SK-N-MC (cell line): Measurements from ENCODE around the gene FNDC3A.

ENCODE experiments used
- DNase-seq: peaks from one replicate; pipeline ENCODE4 v3.0.0-alpha.2; 2011; ENCODE audit warnings: low read depth, low spot score
- H3K27ac ChIP-seq: fragments of 200-600 bp; sonication (generic); 2 replicates; pipeline ENCODE4 v1.5.1; 2016; ENCODE audit warnings: mixed run types
- H3K36me3 ChIP-seq: fragments of 200-600 bp; sonication (generic); 2 replicates; pipeline ENCODE4 v1.6.1; 2017; ENCODE audit warnings: antibody characterized with exemption, low read length, mixed read lengths; ENCODE audit not compliant: insufficient read depth
- H3K4me3 ChIP-seq: fragments of 200-600 bp; sonication (generic); 2 replicates; pipeline ENCODE4 v1.5.1; 2016
- H3K9ac ChIP-seq: fragments of 200-600 bp; sonication (generic); 2 replicates; pipeline ENCODE4 v1.8.0; 2017; ENCODE audit warnings: mixed run types, mixed read lengths; ENCODE audit not compliant: insufficient read length
- H3K9me3 ChIP-seq: fragments of 200-600 bp; sonication (generic); 2 replicates; pipeline ENCODE4 v1.6.1; 2017; ENCODE audit warnings: low read depth, mild to moderate bottlenecking, antibody characterized with exemption, low read length, moderate library complexity, mixed read lengths
- EZH2 ChIP-seq: fragments of 200-600 bp; sonication (generic); IDR thresholded peaks from one replicate; pipeline ENCODE4 v1.6.1; 2017; ENCODE audit warnings: antibody characterized with exemption
- FOXP2 ChIP-seq: optimal IDR thresholded peaks from 2 replicates; pipeline ENCODE3; 2011; ENCODE audit warnings: mild to moderate bottlenecking, moderate library complexity; ENCODE audit not compliant: insufficient read depth; ENCODE audit errors: extremely low read length, control extremely low read depth
- POLR2AphosphoS5 ChIP-seq: IDR thresholded peaks from 2 replicates; pipeline ENCODE4 v1.6.1; 2012; ENCODE audit warnings: mild to moderate bottlenecking, low read depth, low read length, borderline replicate concordance

The FNDC3A gene

GRCh38 chr13:48973845-48974431, 1.8 kb upstream of the FNDC3A start:
- no peak overlapping the region for H3K9ac ChIP-seq
- H3K36me3 ChIP-seq = no peaks in the 10 kb centered on the region
- no peak for DNase-seq
- H3K4me3 ChIP-seq = no peak overlapping the region
- no peak overlapping the region for H3K27ac ChIP-seq
- peaks cover 6% of the 10 kb centered on the region for H3K9me3 ChIP-seq
- TF ChIP-seq EZH2 = no peak
- TF ChIP-seq FOXP2 = no peak
- TF ChIP-seq POLR2AphosphoS5 = no peak

GRCh38 chr13:48975101-48975855, 434 bp upstream of the FNDC3A start:
- H3K9me3 ChIP-seq = peaks cover 6% of the 10 kb centered on the region
- no peaks in the 10 kb centered on the region for H3K36me3 ChIP-seq
- peak overlapping the region; percentile 93 for H3K4me3 ChIP-seq
- H3K27ac ChIP-seq = peak overlapping the region; percentile 92
- no peak for TF ChIP-seq EZH2
- no peak for TF ChIP-seq FOXP2
- TF ChIP-seq POLR2AphosphoS5 = no peak
- peak overlapping the region; percentile 84 for H3K9ac ChIP-seq
- no peak for DNase-seq

GRCh38 chr13:48976576-48977285, 1.0 kb downstream of the FNDC3A start:
- no peak for DNase-seq
- H3K27ac ChIP-seq = peak overlapping the region; percentile 64; the same call in 1 of the 2 replicates
- peaks cover 6% of the 10 kb centered on the region for H3K9me3 ChIP-seq
- peak overlapping the region; percentile 93 for H3K4me3 ChIP-seq
- H3K36me3 ChIP-seq = no peaks in the 10 kb centered on the region
- H3K9ac ChIP-seq = peak overlapping the region; percentile 65
- no peak for TF ChIP-seq FOXP2
- TF ChIP-seq POLR2AphosphoS5 = no peak; the same call in 1 of the 2 replicates
- no peak for TF ChIP-seq EZH2

GRCh38 chr13:48977286-48977625, 1.5 kb downstream of the FNDC3A start:
- peak overlapping the region; percentile 64; the same call in 1 of the 2 replicates for H3K27ac ChIP-seq
- DNase-seq = no peak
- peak overlapping the region; percentile 65 for H3K9ac ChIP-seq
- no peak for TF ChIP-seq FOXP2
- TF ChIP-seq EZH2 = no peak
- no peak for TF ChIP-seq POLR2AphosphoS5
- H3K36me3 ChIP-seq = no peaks in the 10 kb centered on the region
- peak overlapping the region; percentile 93 for H3K4me3 ChIP-seq
- peaks cover 6% of the 10 kb centered on the region for H3K9me3 ChIP-seq

- no peak overlapping the region for H3K27ac ChIP-seq
- no peak for DNase-seq
- H3K4me3 ChIP-seq = peak overlapping the region; percentile 93
- no peaks in the 10 kb centered on the region for H3K36me3 ChIP-seq
- peak overlapping the region; percentile 65 for H3K9ac ChIP-seq
- no peak for TF ChIP-seq FOXP2
- no peak for TF ChIP-seq POLR2AphosphoS5
- no peak for TF ChIP-seq EZH2
- peaks cover 6% of the 10 kb centered on the region for H3K9me3 ChIP-seq
Observed at GRCh38 chr13:48977973-48978372, 2.3 kb downstream of the FNDC3A start.

- no peak overlapping the region for H3K27ac ChIP-seq
- H3K9me3 ChIP-seq = peaks cover 6% of the 10 kb centered on the region
- no peak overlapping the region; the same call in 1 of the 2 replicates for H3K4me3 ChIP-seq
- TF ChIP-seq FOXP2 (no peak), EZH2 (no peak), POLR2AphosphoS5 (no peak)
- no peak for DNase-seq
- H3K36me3 ChIP-seq = no peaks in the 10 kb centered on the region
- H3K9ac ChIP-seq = no peak overlapping the region
Observed at GRCh38 chr13:48978942-48979601, 3.4 kb downstream of the FNDC3A start.

GRCh38 chr13:48979892-48980291, 4.2 kb downstream of the FNDC3A start:
- peak overlapping the region; percentile 52; the same call in 1 of the 2 replicates for H3K27ac ChIP-seq
- no peaks in the 10 kb centered on the region for H3K9me3 ChIP-seq
- TF ChIP-seq FOXP2 (no peak), EZH2 (no peak), POLR2AphosphoS5 (no peak)
- DNase-seq = no peak
- no peaks in the 10 kb centered on the region for H3K36me3 ChIP-seq
- H3K9ac ChIP-seq = no peak overlapping the region
- no peak overlapping the region for H3K4me3 ChIP-seq

GRCh38 chr13:48983331-48983730, 7.6 kb downstream of the FNDC3A start:
- Histone ChIP-seq H3K36me3 (no peaks in the 10 kb centered on the region), H3K9me3 (no peaks in the 10 kb centered on the region), H3K27ac (peak overlapping the region; percentile 72), H3K9ac (no peak overlapping the region), H3K4me3 (peak overlapping the region; percentile 39)
- DNase-seq = no peak
- TF ChIP-seq POLR2AphosphoS5 = no peak
- TF ChIP-seq FOXP2 = no peak
- no peak for TF ChIP-seq EZH2
